Naive thymus-derived CD4-positive, alpha-beta T cell (primary cell): ENCODE results near the gene LPCAT1. TPM values are rescaled to one million over a fixed set of nuclear protein-coding genes. Genes with fewer than 3 reads are reported as not detected.
"Not testable (repeated sequence)": the region's sequence is repeated elsewhere in the genome, so short reads cannot be mapped to it uniquely, and the experiment has no call there.

Experiments
- ATAC-seq: fragments of 150-1000 bp; cut with Tn5 transposase; 2 replicates; pipeline ENCODE4 v1.10.0; 2021; ENCODE audit warnings: mild to moderate bottlenecking, moderate library complexity
- CTCF ChIA-PET: fragments of 350-600 bp; sonication (Branson Sonifier 250); formaldehyde crosslinking; loops from one replicate; lab custom pipeline; 2021; ENCODE audit warnings: antibody characterized with exemption; lab: Charles Lee
- POLR2A ChIA-PET: fragments of 350-600 bp; sonication (Branson Sonifier 250); formaldehyde crosslinking; loops from one replicate; lab custom pipeline; 2021; ENCODE audit warnings: antibody characterized with exemption, inconsistent platforms; lab: Charles Lee
- DNase-seq, 9 donors: peaks; one replicate each; pipeline versions ENCODE4 v3.0.0 to v3.0.0-alpha.2; 2020 to 2022; ENCODE audit warnings: mixed read lengths in 1 of 9
- H3K27ac ChIP-seq: one replicate; pipeline ENCODE4 v1.7.0; 2013; ENCODE audit warnings: mild to moderate bottlenecking, low read depth, low read length, moderate library complexity
- H3K27me3 ChIP-seq, 2 donors: one replicate each; pipeline ENCODE4 v1.7.0; 2013; ENCODE audit warnings: low read length in 2 of 2, mild to moderate bottlenecking in 2 of 2, moderate library complexity in 2 of 2; ENCODE audit not compliant: control insufficient read depth in 2 of 2, insufficient read depth in 2 of 2
- H3K36me3 ChIP-seq, 3 experiments: 1 replicate in 2 of 3; 2 replicates in 1 of 3; pipeline ENCODE4 v1.7.0; 2013; ENCODE audit warnings: low read length in 3 of 3, mild to moderate bottlenecking in 3 of 3, moderate library complexity in 1 of 3; ENCODE audit not compliant: insufficient read depth in 3 of 3, control insufficient read depth in 2 of 3
- H3K4me1 ChIP-seq, 2 donors: one replicate each; pipeline ENCODE4 v1.7.0; 2013; ENCODE audit warnings: low read length in 2 of 2, mild to moderate bottlenecking in 2 of 2, moderate library complexity in 1 of 2; ENCODE audit not compliant: control insufficient read depth in 2 of 2, insufficient read depth in 2 of 2
- H3K4me3 ChIP-seq: 2 replicates; pipeline ENCODE4 v1.7.0; 2013; ENCODE audit warnings: mild to moderate bottlenecking, low read length
- H3K9me3 ChIP-seq, 3 experiments: 1 replicate in 2 of 3; 2 replicates in 1 of 3; pipeline ENCODE4 v1.7.0; 2013; ENCODE audit warnings: low read length in 3 of 3; ENCODE audit not compliant: control insufficient read depth in 2 of 3
- H3K27ac Mint-ChIP-seq, 9 donors: one replicate each; pipeline ENCODE4 v1.8.0; 2020 to 2022; ENCODE audit warnings: mixed read lengths in 9 of 9, mild to moderate bottlenecking in 8 of 9, moderate library complexity in 5 of 9, inconsistent platforms in 2 of 9
- H3K27me3 Mint-ChIP-seq, 5 donors: one replicate each; pipeline ENCODE4 v1.8.0; 2021 to 2022; ENCODE audit warnings: mixed read lengths in 5 of 5, mild to moderate bottlenecking in 1 of 5
- H3K36me3 Mint-ChIP-seq, 5 donors: one replicate each; pipeline ENCODE4 v1.8.0; 2020 to 2022; ENCODE audit warnings: mixed read lengths in 5 of 5, mild to moderate bottlenecking in 3 of 5, inconsistent platforms in 1 of 5
- H3K4me1 Mint-ChIP-seq, 7 donors: one replicate each; pipeline ENCODE4 v1.8.0; 2020 to 2022; ENCODE audit warnings: mixed read lengths in 7 of 7, mild to moderate bottlenecking in 3 of 7, inconsistent platforms in 1 of 7
- H3K4me3 Mint-ChIP-seq, 10 donors: one replicate each; pipeline ENCODE4 v1.8.0; 2020 to 2022; ENCODE audit warnings: mild to moderate bottlenecking in 10 of 10, mixed read lengths in 10 of 10, moderate library complexity in 6 of 10, inconsistent platforms in 2 of 10
- H3K9me3 Mint-ChIP-seq, 11 donors: one replicate each; pipeline ENCODE4 v1.8.0; 2020 to 2022; ENCODE audit warnings: mixed read lengths in 11 of 11, mild to moderate bottlenecking in 4 of 11, inconsistent platforms in 1 of 11, moderate library complexity in 1 of 11
- intact Hi-C, 2 donors: fragments of 100-400 bp; cut with micrococcal nuclease; formaldehyde crosslinking; loops; one replicate each; pipeline ENCODE4 v1.15.1; 2023
- polyA plus RNA-seq, 2 donors: library from polyadenylated mRNA; unstranded; fragments of 300-500 nt; fragmentation: Illumina TruSeq; gene quantifications; one replicate each; pipeline ENCODE4 v1.2.3, GENCODE V29; 2021
- total RNA-seq, 6 experiments: library from RNA in 5 of 6; stranded (reverse) in 5 of 6; gene quantifications; 1 replicate in 5 of 6; 2 replicates in 1 of 6; pipeline ENCODE4 v1.2.3 and lab custom pipeline; 2021 to 2026

LPCAT1 gene
- total and polyA plus RNA-seq, 7 experiments from 2014 or later: 9.9 to 89.4 (median 40.9) TPM

GRCh38 chr5:1476181-1476966 is 47.4 kb downstream of the LPCAT1 start:
- intact Hi-C loops: loop anchor here in 1 of 2 donors (5.0 kb wide), 1 partner anchor 89 kb away; no protein-coding TSS in a partner anchor
- H3K4me3 ChIP-seq: no peak overlapping the region
- Mint-ChIP-seq H3K27me3 (no peaks in the 10 kb centered on the region), H3K4me1 (peaks cover 0 to 17% (median 5%) of the 10 kb centered on the region in 7 donors), H3K9me3 (no peaks in the 10 kb centered on the region), H3K27ac (no peak overlapping the region), H3K36me3 (peaks cover 0 to 31% (median 4%) of the 10 kb centered on the region in 5 donors), H3K4me3 (no peak overlapping the region)
- H3K27me3 ChIP-seq: no peaks in the 10 kb centered on the region
- DNase-seq (no peak), ATAC-seq (no peak)
- no peaks in the 10 kb centered on the region for H3K4me1 ChIP-seq
- ChIA-PET CTCF (interaction anchor here (1.1 kb wide), 1 partner anchor 34 kb away, joined by 5 read pairs; no protein-coding TSS in a partner anchor), POLR2A (no interaction called here)
- H3K9me3 ChIP-seq: no peaks in the 10 kb centered on the region
- no peak overlapping the region for H3K27ac ChIP-seq
- peaks cover 0 to 46% (median 13%) of the 10 kb centered on the region in 3 experiments for H3K36me3 ChIP-seq

DNA sequence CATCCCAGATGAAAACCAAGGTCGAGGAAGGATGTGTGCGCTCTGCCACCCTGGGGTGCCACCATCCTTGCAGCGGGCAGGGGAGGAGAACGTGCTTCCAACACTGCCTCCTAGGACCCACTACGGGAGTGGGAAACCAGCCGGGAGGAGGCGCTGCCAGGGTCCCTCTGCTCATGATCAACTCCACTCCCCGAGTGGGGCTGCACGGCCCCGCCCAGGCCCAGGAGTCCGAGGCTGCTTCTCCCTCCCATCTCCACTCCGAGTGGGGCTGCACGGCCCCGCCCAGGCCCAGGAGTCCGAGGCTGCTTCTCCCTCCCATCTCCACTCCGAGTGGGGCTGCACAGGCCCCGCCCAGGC is 48.2 kb downstream of the LPCAT1 start:
- peaks cover 0 to 14% (median 4%) of the 10 kb centered on the region in 7 donors for H3K4me1 Mint-ChIP-seq
- H3K9me3 ChIP-seq, H3K27me3 Mint-ChIP-seq, H3K9me3 Mint-ChIP-seq, DNase-seq, H3K4me3 ChIP-seq, ATAC-seq, H3K4me1 ChIP-seq, CTCF ChIA-PET, H3K27ac Mint-ChIP-seq, H3K27me3 ChIP-seq, H3K27ac ChIP-seq, H3K4me3 Mint-ChIP-seq, POLR2A ChIA-PET: not testable (repeated sequence)
- intact Hi-C loops: loop anchor here in 1 of 2 donors (5.0 kb wide), 1 partner anchor 88 kb away; no protein-coding TSS in a partner anchor
- H3K36me3 ChIP-seq: peaks cover 0 to 52% (median 13%) of the 10 kb centered on the region in 3 experiments
- peaks cover 0 to 31% (median 4%) of the 10 kb centered on the region in 5 donors for H3K36me3 Mint-ChIP-seq

DNA sequence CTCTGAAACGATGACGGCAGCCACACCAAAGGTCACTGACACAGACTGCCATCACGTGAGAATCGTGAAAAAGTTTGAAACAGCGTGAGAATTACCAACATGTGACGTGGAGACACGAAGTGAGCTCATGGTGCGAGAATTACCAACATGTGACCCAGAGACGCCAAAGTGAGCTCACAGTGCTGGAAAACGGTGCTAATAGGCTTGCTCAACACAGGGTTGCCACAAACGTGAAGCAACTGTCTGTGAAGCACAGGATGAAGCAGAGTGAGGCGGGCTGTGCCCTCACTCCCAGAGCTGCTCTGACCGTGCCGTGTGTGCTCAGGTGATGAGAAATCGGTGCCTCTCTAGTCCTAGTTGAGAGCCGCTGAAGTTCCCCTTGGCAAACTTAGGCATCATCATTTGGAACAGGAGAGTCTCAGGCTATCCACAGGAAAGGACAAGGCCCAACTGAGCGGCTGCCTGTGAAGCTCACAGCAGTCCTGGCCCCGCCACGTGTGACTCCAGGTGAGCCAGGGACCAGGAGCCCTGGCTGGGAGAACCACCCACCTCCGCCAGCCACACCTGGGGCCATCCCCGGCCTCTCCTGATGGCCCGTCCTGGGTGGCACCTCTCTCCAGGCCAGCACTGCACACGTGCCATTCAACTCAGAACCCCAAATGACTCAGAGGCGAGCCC is 48.8 kb downstream of the LPCAT1 start:
- Histone ChIP-seq H3K27ac (no peak overlapping the region), H3K4me1 (no peaks in the 10 kb centered on the region), H3K4me3 (no peak overlapping the region), H3K36me3 (peaks cover 0 to 55% (median 13%) of the 10 kb centered on the region in 3 experiments), H3K27me3 (no peaks in the 10 kb centered on the region), H3K9me3 (no peaks in the 10 kb centered on the region)
- peaks cover 0 to 10% (median 0%) of the 10 kb centered on the region in 7 donors for H3K4me1 Mint-ChIP-seq
- POLR2A ChIA-PET: no interaction called here
- H3K4me3 Mint-ChIP-seq: no peak overlapping the region
- CTCF ChIA-PET: no interaction called here
- H3K9me3 Mint-ChIP-seq: no peaks in the 10 kb centered on the region
- H3K36me3 Mint-ChIP-seq: peaks cover 0 to 31% (median 4%) of the 10 kb centered on the region in 5 donors
- ATAC-seq (peak; percentile 16), DNase-seq (no peak)
- no peaks in the 10 kb centered on the region for H3K27me3 Mint-ChIP-seq
- peak overlapping the region in 1 of 9 donors; percentile 48 for H3K27ac Mint-ChIP-seq
- intact Hi-C loops: loop anchor here in 1 of 2 donors (5.0 kb wide), 1 partner anchor 88 kb away; no protein-coding TSS in a partner anchor

DNA sequence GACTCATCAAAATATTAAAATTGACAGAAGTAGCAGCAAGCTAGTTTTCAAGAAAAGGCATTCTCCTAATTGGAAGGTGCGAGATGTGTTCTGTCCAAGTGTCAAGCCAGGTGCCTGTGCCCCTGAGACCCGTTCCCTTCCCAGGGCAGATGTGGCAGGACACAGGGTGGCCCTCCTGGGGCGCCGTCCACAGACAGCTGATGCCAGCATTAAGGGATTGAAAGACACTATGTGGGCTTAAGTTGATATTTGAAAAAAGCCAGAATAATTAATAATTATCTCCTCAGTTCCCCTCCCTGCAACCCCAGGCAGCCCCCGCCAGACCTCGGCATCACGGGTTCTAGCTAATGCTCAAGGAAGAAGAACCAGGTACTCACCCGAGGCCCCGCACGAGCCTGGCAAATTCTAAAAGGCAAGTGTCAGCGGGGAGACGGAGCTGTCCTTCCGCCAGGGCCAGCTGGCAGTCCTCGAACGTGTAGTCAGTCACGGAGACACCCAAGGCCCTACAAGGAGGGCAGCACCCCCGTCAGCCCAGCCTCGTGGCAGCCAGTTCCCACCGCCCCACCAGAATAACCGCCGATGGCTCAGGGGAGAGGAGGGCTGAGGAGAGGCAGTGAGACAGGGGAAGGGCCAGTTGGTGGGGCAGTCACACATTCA is 49.4 kb downstream of the LPCAT1 start:
- intact Hi-C loops: no loop called here
- no peaks in the 10 kb centered on the region for H3K9me3 Mint-ChIP-seq
- Histone ChIP-seq H3K36me3 (peaks cover 0 to 55% (median 10%) of the 10 kb centered on the region in 3 experiments), H3K27me3 (no peaks in the 10 kb centered on the region), H3K9me3 (no peaks in the 10 kb centered on the region), H3K4me1 (no peaks in the 10 kb centered on the region), H3K27ac (no peak overlapping the region), H3K4me3 (no peak overlapping the region)
- CTCF ChIA-PET: no interaction called here
- no peak overlapping the region for H3K27ac Mint-ChIP-seq
- no peak for ATAC-seq
- no peak for DNase-seq
- H3K4me1 Mint-ChIP-seq: peaks cover 0 to 7% (median 0%) of the 10 kb centered on the region in 7 donors
- H3K4me3 Mint-ChIP-seq: no peak overlapping the region
- H3K36me3 Mint-ChIP-seq: peaks cover 0 to 31% (median 4%) of the 10 kb centered on the region in 5 donors
- no peaks in the 10 kb centered on the region for H3K27me3 Mint-ChIP-seq
- POLR2A ChIA-PET: no interaction called here

DNA sequence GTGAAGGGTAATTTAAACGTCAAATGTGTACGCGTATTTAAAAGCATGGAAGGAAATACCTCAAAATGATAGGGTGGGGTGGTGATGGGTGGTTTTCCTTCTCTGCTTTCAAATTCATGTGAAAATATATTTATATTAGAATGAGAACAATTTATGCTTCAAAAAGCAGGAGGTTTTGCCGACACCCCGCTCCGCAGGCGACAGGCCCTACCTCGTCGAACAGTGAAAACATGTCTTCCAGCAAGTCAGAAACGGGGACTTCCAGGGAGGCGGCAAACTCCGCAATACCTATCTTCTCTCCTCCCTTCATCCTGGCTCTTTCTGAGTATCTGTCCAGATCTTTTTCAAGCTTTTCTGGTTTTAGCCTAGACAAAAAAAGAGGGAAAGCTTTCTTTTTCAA is 50.0 kb downstream of the LPCAT1 start:
- Histone ChIP-seq H3K27me3 (no peaks in the 10 kb centered on the region), H3K4me3 (no peak overlapping the region), H3K4me1 (no peaks in the 10 kb centered on the region), H3K27ac (no peak overlapping the region), H3K9me3 (no peaks in the 10 kb centered on the region), H3K36me3 (peaks cover 0 to 50% (median 5%) of the 10 kb centered on the region in 3 experiments)
- intact Hi-C loops: no loop called here
- no peak for DNase-seq
- Mint-ChIP-seq H3K4me3 (no peak overlapping the region), H3K27me3 (no peaks in the 10 kb centered on the region), H3K9me3 (no peaks in the 10 kb centered on the region), H3K36me3 (peaks cover 0 to 31% (median 4%) of the 10 kb centered on the region in 5 donors), H3K27ac (no peak overlapping the region), H3K4me1 (peaks cover 0 to 7% (median 0%) of the 10 kb centered on the region in 7 donors)
- ChIA-PET POLR2A (no interaction called here), CTCF (no interaction called here)
- ATAC-seq: no peak

DNA sequence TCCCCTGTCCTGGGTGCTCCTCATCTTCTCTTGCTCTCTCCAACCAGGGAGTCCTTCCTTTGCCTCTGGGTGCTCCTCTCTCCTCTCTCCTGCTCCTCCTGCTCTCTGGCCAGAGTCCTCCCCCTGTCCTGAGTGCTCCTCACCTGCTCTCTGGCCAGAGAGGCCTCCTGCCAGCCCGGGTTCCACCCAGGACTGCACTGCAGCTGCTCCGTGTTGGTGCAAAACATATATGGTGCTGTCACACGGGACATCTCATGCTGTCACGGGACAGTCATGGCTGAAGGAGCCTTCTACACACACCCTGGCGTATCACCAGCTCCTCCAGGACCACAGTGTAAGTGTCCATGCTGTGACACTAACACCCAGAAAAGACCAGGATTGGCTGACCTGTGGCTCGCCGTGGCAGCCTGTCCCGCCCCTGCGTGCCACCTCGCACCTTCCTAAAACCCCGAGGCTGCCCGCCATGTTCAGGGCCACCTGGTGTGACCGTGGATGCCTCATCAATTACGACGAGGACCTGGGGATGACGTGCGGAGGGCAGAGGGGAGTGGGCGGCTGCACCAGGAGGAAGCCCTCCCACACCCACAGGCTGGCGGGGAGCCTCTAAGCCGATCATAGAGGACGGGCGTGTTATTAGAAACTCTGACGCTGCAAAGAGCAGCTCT is 50.7 kb downstream of the LPCAT1 start:
- no peaks in the 10 kb centered on the region for H3K4me1 ChIP-seq
- intact Hi-C loops: no loop called here
- peaks cover 0 to 48% (median 0%) of the 10 kb centered on the region in 3 experiments for H3K36me3 ChIP-seq
- Mint-ChIP-seq H3K36me3 (peaks cover 0 to 30% (median 6%) of the 10 kb centered on the region in 5 donors), H3K27ac (no peak overlapping the region), H3K27me3 (no peaks in the 10 kb centered on the region), H3K4me3 (no peak overlapping the region), H3K9me3 (no peaks in the 10 kb centered on the region), H3K4me1 (peaks cover 0 to 8% (median 0%) of the 10 kb centered on the region in 7 donors)
- no peaks in the 10 kb centered on the region for H3K27me3 ChIP-seq
- DNase-seq (no peak), ATAC-seq (no peak)
- H3K27ac ChIP-seq: no peak overlapping the region
- H3K4me3 ChIP-seq: no peak overlapping the region
- H3K9me3 ChIP-seq: no peaks in the 10 kb centered on the region
- ChIA-PET POLR2A (no interaction called here), CTCF (no interaction called here)
